IMR-90 (cell line): ENCODE measurements around the gene KAT7. TPM values are rescaled to one million over a fixed set of nuclear protein-coding genes. Genes with fewer than 3 reads are reported as not detected.
A peak's percentile ranks its signal among the peaks of the same experiment; 100 is the strongest.

Experiments
- ATAC-seq: fragments of 200-7000 bp; cut with Tn5 transposase; 2 replicates; pipeline ENCODE4 v1.9.1; 2020; ENCODE audit warnings: low read depth, mild to moderate bottlenecking, moderate library complexity
- BruUV-seq: library from RNA; stranded (reverse); fragments of 400-500 nt; replicated peaks from 2 replicates; lab custom pipeline; 2021; lab: Mats Ljungman, UMichigan
- CTCF ChIA-PET: fragments of 300-600 bp; formaldehyde crosslinking; extraction: SDS; loops from one replicate; lab custom pipeline; 2021; ENCODE audit warnings: antibody characterized with exemption; lab: Yijun Ruan, JAX
- POLR2A ChIA-PET: fragments of 300-600 bp; sonication (Branson Sonifier 250); formaldehyde crosslinking; loops from one replicate; lab custom pipeline; 2022; ENCODE audit warnings: antibody characterized with exemption; ENCODE audit not compliant: unreplicated experiment; lab: Charles Lee
- DNase-seq: peaks from one replicate; pipeline ENCODE4 v3.0.0; 2013
- H2AFZ ChIP-seq: replicated peaks from 2 replicates; pipeline ENCODE3; 2013; ENCODE audit warnings: low read length, mild to moderate bottlenecking; ENCODE audit not compliant: poor library complexity
- H2AK5ac ChIP-seq: 2 replicates; pipeline ENCODE4 v1.6.1; 2013; ENCODE audit warnings: low read depth, low read length, inconsistent platforms
- H2AK9ac ChIP-seq: replicated peaks from 2 replicates; pipeline ENCODE3; 2013; ENCODE audit warnings: mild to moderate bottlenecking, low read depth, low read length, moderate library complexity; ENCODE audit not compliant: poor library complexity
- H2BK120ac ChIP-seq: 2 replicates; pipeline ENCODE4 v1.6.1; 2013; ENCODE audit warnings: low read depth, low read length, inconsistent platforms
- H2BK15ac ChIP-seq: 3 replicates; pipeline ENCODE4 v1.6.1; 2013; ENCODE audit warnings: low read depth, low read length, inconsistent platforms
- H2BK20ac ChIP-seq: 2 replicates; pipeline ENCODE4 v1.6.1; 2013; ENCODE audit warnings: low read depth, mild to moderate bottlenecking, inconsistent platforms, low read length, moderate library complexity
- H2BK5ac ChIP-seq: 2 replicates; pipeline ENCODE4 v1.6.1; 2013; ENCODE audit warnings: mild to moderate bottlenecking, low read depth, low read length, inconsistent platforms; ENCODE audit not compliant: poor library complexity, severe bottlenecking
- H3K14ac ChIP-seq: replicated peaks from 2 replicates; pipeline ENCODE4 v1.6.1; 2013; ENCODE audit warnings: low read depth, low read length, inconsistent platforms
- H3K18ac ChIP-seq: 2 replicates; pipeline ENCODE4 v1.6.1; 2013; ENCODE audit warnings: low read depth, low read length, control low read depth
- H3K23ac ChIP-seq: 2 replicates; pipeline ENCODE4 v1.6.1; 2013; ENCODE audit warnings: low read depth, low read length, inconsistent platforms
- H3K27ac ChIP-seq: 2 replicates; pipeline ENCODE4 v1.5.1; 2013; ENCODE audit warnings: mild to moderate bottlenecking, control low read depth, low read length; ENCODE audit not compliant: insufficient read depth
- H3K27me3 ChIP-seq: 2 replicates; pipeline ENCODE4 v1.6.1; 2013; ENCODE audit warnings: low read length; ENCODE audit not compliant: control insufficient read depth, insufficient read depth
- H3K36me3 ChIP-seq: 2 replicates; pipeline ENCODE4 v1.6.1; 2013; ENCODE audit warnings: low read length, mixed read lengths; ENCODE audit not compliant: control insufficient read depth, insufficient read depth
- H3K4ac ChIP-seq: 2 replicates; pipeline ENCODE4 v1.6.1; 2013; ENCODE audit warnings: low read depth, low read length, inconsistent platforms
- H3K4me1 ChIP-seq: 2 replicates; pipeline ENCODE4 v1.6.1; 2013; ENCODE audit warnings: low read length, mixed read lengths; ENCODE audit not compliant: control insufficient read depth, insufficient read depth
- H3K4me2 ChIP-seq: 2 replicates; pipeline ENCODE4 v1.6.1; 2013; ENCODE audit warnings: low read depth, mild to moderate bottlenecking, control low read depth, low read length, moderate library complexity
- H3K4me3 ChIP-seq: 2 replicates; pipeline ENCODE4 v1.5.1; 2013; ENCODE audit warnings: low read depth, mild to moderate bottlenecking, control low read depth, low read length, moderate library complexity; ENCODE audit not compliant: insufficient read depth
- H3K56ac ChIP-seq: 2 replicates; pipeline ENCODE4 v1.6.1; 2013; ENCODE audit warnings: low read length, inconsistent platforms; ENCODE audit not compliant: insufficient read depth; ENCODE audit errors: extremely low read depth
- H3K79me1 ChIP-seq, 2 experiments: 2 replicates each; pipeline ENCODE4 v1.6.1; 2013; ENCODE audit warnings: low read length in 2 of 2, inconsistent platforms in 1 of 2, low read depth in 1 of 2
- H3K9ac ChIP-seq: 2 replicates; pipeline ENCODE4 v1.6.1; 2013; ENCODE audit warnings: low read depth, low read length, control low read depth
- H3K9me1 ChIP-seq: 2 replicates; pipeline ENCODE4 v1.6.1; 2013; ENCODE audit warnings: low read length, inconsistent platforms; ENCODE audit not compliant: insufficient read depth
- H3K9me3 ChIP-seq: 2 replicates; pipeline ENCODE4 v1.6.1; 2013; ENCODE audit warnings: low read length; ENCODE audit not compliant: control insufficient read depth, insufficient read depth
- H4K20me1 ChIP-seq: 2 replicates; pipeline ENCODE4 v1.6.1; 2013; ENCODE audit warnings: low read length, inconsistent platforms; ENCODE audit not compliant: insufficient read depth
- H4K5ac ChIP-seq: 2 replicates; pipeline ENCODE4 v1.6.1; 2013; ENCODE audit warnings: mild to moderate bottlenecking, low read depth, low read length, control low read depth
- H4K8ac ChIP-seq, 2 experiments: 2 replicates each; pipeline ENCODE4 v1.6.1; 2013; ENCODE audit warnings: low read depth in 2 of 2, low read length in 2 of 2, control low read depth in 1 of 2, inconsistent platforms in 1 of 2
- H4K91ac ChIP-seq: 2 replicates; pipeline ENCODE4 v1.6.1; 2013; ENCODE audit warnings: low read depth, low read length, inconsistent platforms; ENCODE audit not compliant: insufficient read depth
- BHLHE40 ChIP-seq: fragments of 150-350 bp; IDR thresholded peaks from 2 replicates; pipeline ENCODE4 v1.6.1; 2016; ENCODE audit warnings: mild to moderate bottlenecking, low read depth, low read length
- RCOR1 ChIP-seq: IDR thresholded peaks from 2 replicates; pipeline ENCODE4 v1.6.1; 2012; ENCODE audit warnings: mild to moderate bottlenecking, low read length, improper control_type of control experiment; ENCODE audit not compliant: insufficient replicate concordance
- SMC3 ChIP-seq: fragments of 150-350 bp; IDR thresholded peaks from 2 replicates; pipeline ENCODE4 v1.6.1; 2016; ENCODE audit warnings: low read depth, mild to moderate bottlenecking, antibody characterized with exemption, low read length, moderate library complexity
- WGBS, 2 experiments: methylation state at CpG; one replicate each; pipeline versions ENCODE4 v1.1.5 to v1.1.7; 2013; ENCODE audit warnings: missing lambda C conversion rate in 2 of 2; ENCODE audit not compliant: insufficient read length in 1 of 2; ENCODE audit errors: extremely low coverage in 2 of 2; 5-methylcytosine and 5-hydroxymethylcytosine counted together
- dilution Hi-C: fragments of 300-500 bp; cut with HindIII; formaldehyde crosslinking; loops from one replicate; pipeline ENCODE4 v1.14.3; 2018; ENCODE audit warnings: low sequenced_read_pairs; ENCODE audit not compliant: unreplicated experiment
- in situ Hi-C: fragments of 300-500 bp; cut with MboI; formaldehyde crosslinking; loops from 3 replicates; pipeline ENCODE4 v1.14.3; 2019; ENCODE audit warnings: low sequenced_read_pairs, inconsistent platforms, mixed read lengths
- intact Hi-C: fragments of 100-400 bp; cut with micrococcal nuclease; formaldehyde crosslinking; loops from 2 replicates; pipeline ENCODE4 v1.10.0; 2022
- polyA plus RNA-seq, 3 experiments: library from polyadenylated mRNA; depleted of rRNA; stranded (reverse); fragments of >200 nt; gene quantifications; 2 replicates each; pipeline ENCODE4 v1.2.3, GENCODE V29; 2012; ENCODE audit warnings: low replicate concordance in 1 of 3
- total RNA-seq: library from RNA; depleted of rRNA; stranded (reverse); fragments of >200 nt; gene quantifications from 2 replicates; pipeline ENCODE4 v1.2.3, GENCODE V29; 2012
- TF ChIP-seq, protein P1 (sequence below): conservative IDR thresholded peaks from 2 replicates; pipeline ENCODE4 v1.5.1; 2012; ENCODE audit warnings: mild to moderate bottlenecking, low read depth, low read length, improper control_type of control experiment

The KAT7 gene
- total and polyA plus RNA-seq, 2 of the 4 experiments (the other 2 are of a cell fraction) = 16.9 to 21.9 TPM

DNA sequence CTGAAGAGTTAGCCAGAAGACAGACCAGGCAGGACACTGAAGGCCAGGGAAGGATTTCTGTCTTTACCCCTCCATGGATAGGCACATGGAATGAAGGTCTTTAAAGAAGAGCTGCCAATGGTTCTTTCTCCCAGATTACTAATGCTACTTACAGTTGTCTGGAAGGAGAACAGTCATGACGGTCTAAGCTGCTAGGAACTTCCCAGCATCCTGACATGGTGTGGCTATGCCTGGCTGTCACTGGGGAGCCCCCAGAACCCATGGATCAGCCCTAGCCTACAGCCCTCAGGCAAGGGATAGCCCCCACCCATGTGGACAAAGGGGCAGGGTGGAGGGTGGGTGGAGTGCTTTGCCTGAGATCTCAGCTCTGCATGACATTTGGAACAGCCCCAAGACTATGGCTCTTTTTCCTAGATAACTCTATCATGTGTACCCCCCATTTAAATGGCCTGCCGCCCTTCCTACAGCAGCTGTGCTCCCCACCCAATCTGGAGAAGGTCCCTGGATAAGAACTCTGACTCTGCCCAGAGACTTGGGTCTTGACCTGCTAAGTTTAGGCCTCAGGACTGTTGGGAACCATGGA is 9.2 kb upstream of the KAT7 start:
- H4K91ac ChIP-seq = no peak overlapping the region
- H3K4ac ChIP-seq = no peak overlapping the region
- H3K9ac ChIP-seq = no peak overlapping the region
- H3K79me1 ChIP-seq = no peaks in the 10 kb centered on the region
- no peaks in the 10 kb centered on the region; the same call in 1 of the 2 replicates for H3K9me1 ChIP-seq
- H3K4me1 ChIP-seq = no peaks in the 10 kb centered on the region
- no peak overlapping the region for H2AK9ac ChIP-seq
- ATAC-seq = no peak
- H4K8ac ChIP-seq = no peak overlapping the region
- no CpG with 5 or more reads among the region's 2 CpGs for WGBS, 2 experiments
- no peak overlapping the region for H2AK5ac ChIP-seq
- no peak overlapping the region for H3K23ac ChIP-seq
- H2BK120ac ChIP-seq = no peak overlapping the region
- no peak overlapping the region for H3K18ac ChIP-seq
- intact Hi-C loops (loop anchor here (1.0 kb wide), 2 partner anchors 71 to 211 kb away; no protein-coding TSS in a partner anchor), in situ Hi-C loops (no loop called here), dilution Hi-C loops (no loop called here)
- H2BK20ac ChIP-seq = no peak overlapping the region
- ChIA-PET CTCF (no interaction called here), POLR2A (no interaction called here)
- H3K56ac ChIP-seq = no peak overlapping the region
- no peak overlapping the region for H3K4me3 ChIP-seq
- H3K4me2 ChIP-seq = no peak overlapping the region
- BruUV-seq = no TSS peak
- H3K14ac ChIP-seq = no peak overlapping the region
- no peaks in the 10 kb centered on the region for H3K9me3 ChIP-seq
- no peak overlapping the region for H2BK5ac ChIP-seq
- DNase-seq = no peak
- no peaks in the 10 kb centered on the region for H3K36me3 ChIP-seq
- H4K20me1 ChIP-seq = no peaks in the 10 kb centered on the region
- H2AFZ ChIP-seq = peak overlapping the region; percentile 35
- TF ChIP-seq RCOR1 = no peak
- no peak for TF ChIP-seq SMC3
- TF ChIP-seq BHLHE40 = no peak
- TF ChIP-seq, protein P1, sequence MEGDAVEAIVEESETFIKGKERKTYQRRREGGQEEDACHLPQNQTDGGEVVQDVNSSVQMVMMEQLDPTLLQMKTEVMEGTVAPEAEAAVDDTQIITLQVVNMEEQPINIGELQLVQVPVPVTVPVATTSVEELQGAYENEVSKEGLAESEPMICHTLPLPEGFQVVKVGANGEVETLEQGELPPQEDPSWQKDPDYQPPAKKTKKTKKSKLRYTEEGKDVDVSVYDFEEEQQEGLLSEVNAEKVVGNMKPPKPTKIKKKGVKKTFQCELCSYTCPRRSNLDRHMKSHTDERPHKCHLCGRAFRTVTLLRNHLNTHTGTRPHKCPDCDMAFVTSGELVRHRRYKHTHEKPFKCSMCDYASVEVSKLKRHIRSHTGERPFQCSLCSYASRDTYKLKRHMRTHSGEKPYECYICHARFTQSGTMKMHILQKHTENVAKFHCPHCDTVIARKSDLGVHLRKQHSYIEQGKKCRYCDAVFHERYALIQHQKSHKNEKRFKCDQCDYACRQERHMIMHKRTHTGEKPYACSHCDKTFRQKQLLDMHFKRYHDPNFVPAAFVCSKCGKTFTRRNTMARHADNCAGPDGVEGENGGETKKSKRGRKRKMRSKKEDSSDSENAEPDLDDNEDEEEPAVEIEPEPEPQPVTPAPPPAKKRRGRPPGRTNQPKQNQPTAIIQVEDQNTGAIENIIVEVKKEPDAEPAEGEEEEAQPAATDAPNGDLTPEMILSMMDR = no peak
- H3K27me3 ChIP-seq = peaks cover 2% of the 10 kb centered on the region; the same call in 1 of the 2 replicates
- H2BK15ac ChIP-seq = no peak overlapping the region
- H3K27ac ChIP-seq = no peak overlapping the region
- H4K5ac ChIP-seq = no peak overlapping the region
